Prostate gland (tissue), 2 donors: ENCODE measurements around the gene SCNN1A. TPM values are rescaled to one million over a fixed set of nuclear protein-coding genes. Genes with fewer than 3 reads are reported as not detected.
A peak's percentile ranks its signal among the peaks of the same experiment; 100 is the strongest.

Source experiments
- DNase-seq: peaks from one replicate; pipeline ENCODE4 v3.0.0-alpha.2; 2019; ENCODE audit warnings: low spot score
- H3K27ac ChIP-seq, 2 donors: fragments of 200-600 bp; sonication (generic); 2 replicates each; pipeline ENCODE4 v1.5.1; 2017 to 2019
- H3K27me3 ChIP-seq: fragments of 200-600 bp; sonication (generic); replicated peaks from 2 replicates; pipeline ENCODE4 v1.5.1; 2019; ENCODE audit not compliant: insufficient read depth
- H3K36me3 ChIP-seq, 2 donors: fragments of 200-600 bp; sonication (generic); 1 replicate in 1 of 2; 2 replicates in 1 of 2; pipeline versions ENCODE4 v1.5.1 to v1.8.1; 2017 to 2019
- H3K4me1 ChIP-seq: fragments of 200-600 bp; sonication (generic); replicated peaks from 2 replicates; pipeline ENCODE4 v1.5.1; 2019
- H3K4me3 ChIP-seq, 2 donors: fragments of 200-600 bp; sonication (generic); 2 replicates each; pipeline ENCODE4 v1.5.1; 2017 to 2019
- H3K9me3 ChIP-seq: fragments of 200-600 bp; sonication (generic); 2 replicates; pipeline ENCODE4 v1.5.1; 2017
- CTCF ChIP-seq, 4 experiments: fragments of 200-600 bp in 2 of 4; fragments of 450-650 bp in 2 of 4; sonication (generic) in 2 of 4; IDR thresholded peaks; 1 replicate in 3 of 4; 2 replicates in 1 of 4; pipeline ENCODE4 v1.5.1; 2016 to 2019; ENCODE audit warnings: antibody characterized with exemption in 4 of 4, mild to moderate bottlenecking in 2 of 4, moderate library complexity in 2 of 4
- POLR2A ChIP-seq: fragments of 450-650 bp; IDR thresholded peaks from one replicate; pipeline ENCODE4 v1.6.1; 2016; ENCODE audit warnings: antibody characterized with exemption, mild to moderate bottlenecking
- POLR2AphosphoS5 ChIP-seq: sonication (generic); formaldehyde crosslinking; IDR thresholded peaks from one replicate; pipeline ENCODE4 v1.6.1; 2017; ENCODE audit warnings: antibody characterized with exemption
- WGBS: methylation state at CpG from one replicate; pipeline ENCODE4 v1.1.5; 2018; 5-methylcytosine and 5-hydroxymethylcytosine counted together
- intact Hi-C: fragments of 100-400 bp; cut with DNase I; formaldehyde crosslinking; loops from one replicate; pipeline ENCODE4 v1.14.2; 2022
- total RNA-seq, 2 donors: library from RNA; depleted of rRNA; stranded (reverse); fragments of >200 nt; gene quantifications; one replicate each; pipeline ENCODE4 v1.1.0, GENCODE V29; 2016

SCNN1A gene
- total RNA-seq, 2 donors from 2014 or later: 128 to 211 TPM

GRCh38 chr12:6360578-6361490, 14.5 kb downstream of the SCNN1A start:
- no peak overlapping the region for H3K4me3 ChIP-seq
- no peak for DNase-seq
- no peaks in the 10 kb centered on the region for H3K27me3 ChIP-seq
- H3K36me3 ChIP-seq: no peaks in the 10 kb centered on the region
- peaks cover 7% of the 10 kb centered on the region for H3K4me1 ChIP-seq
- H3K9me3 ChIP-seq: no peaks in the 10 kb centered on the region
- TF ChIP-seq CTCF (IDR thresholded peaks at IDR 0.05): no peak
- TF ChIP-seq POLR2A: no peak
- peak; percentile 8 for TF ChIP-seq POLR2AphosphoS5
- 40% methylated on average over 11 of the region's 11 CpGs for WGBS
- H3K27ac ChIP-seq: peak overlapping the region in 1 of 2 donors; percentile 42
- intact Hi-C loops: no loop called here

- Histone ChIP-seq H3K4me3 (no peak overlapping the region), H3K27me3 (no peaks in the 10 kb centered on the region), H3K9me3 (no peaks in the 10 kb centered on the region), H3K36me3 (no peaks in the 10 kb centered on the region), H3K4me1 (peaks cover 7% of the 10 kb centered on the region), H3K27ac (no peak overlapping the region)
- no peak for TF ChIP-seq POLR2AphosphoS5
- 81% methylated on average over 7 of the region's 7 CpGs for WGBS
- no peak for DNase-seq
- intact Hi-C loops: no loop called here
Observed at GRCh38 chr12:6360080-6360571, 15.2 kb downstream of the SCNN1A start.

GRCh38 chr12:6358881-6359280, 16.5 kb downstream of the SCNN1A start:
- Histone ChIP-seq H3K9me3 (no peaks in the 10 kb centered on the region), H3K36me3 (no peaks in the 10 kb centered on the region), H3K4me1 (peaks cover 4% of the 10 kb centered on the region), H3K27me3 (no peaks in the 10 kb centered on the region), H3K4me3 (no peak overlapping the region), H3K27ac (no peak overlapping the region)
- no peak for TF ChIP-seq POLR2AphosphoS5
- WGBS: 64% methylated on average over 1 of the region's 1 CpG
- intact Hi-C loops: no loop called here
- no peak for DNase-seq

- WGBS: 88% methylated on average over 5 of the region's 5 CpGs
- Histone ChIP-seq H3K27me3 (no peaks in the 10 kb centered on the region), H3K4me1 (no peaks in the 10 kb centered on the region), H3K27ac (no peak overlapping the region), H3K9me3 (no peaks in the 10 kb centered on the region), H3K36me3 (no peaks in the 10 kb centered on the region), H3K4me3 (no peak overlapping the region)
- no peak for DNase-seq
- intact Hi-C loops: no loop called here
- TF ChIP-seq CTCF (IDR thresholded peaks at IDR 0.05) (no peak), POLR2A (no peak), POLR2AphosphoS5 (no peak)
Observed at GRCh38 chr12:6356374-6356820, 19.0 kb downstream of the SCNN1A start.

GRCh38 chr12:6355491-6356373, 19.6 kb downstream of the SCNN1A start:
- TF ChIP-seq CTCF (IDR thresholded peaks at IDR 0.05): no peak
- TF ChIP-seq POLR2AphosphoS5: no peak
- TF ChIP-seq POLR2A: no peak
- no peaks in the 10 kb centered on the region for H3K36me3 ChIP-seq
- WGBS: 74% methylated on average over 8 of the region's 8 CpGs

More at GRCh38 chr12:6355491-6356373, 19.6 kb downstream of the SCNN1A start:
- no peaks in the 10 kb centered on the region for H3K4me1 ChIP-seq
- no peak overlapping the region for H3K27ac ChIP-seq
- H3K27me3 ChIP-seq: no peaks in the 10 kb centered on the region
- no peak overlapping the region for H3K4me3 ChIP-seq
- H3K9me3 ChIP-seq: no peaks in the 10 kb centered on the region
- DNase-seq: no peak
- intact Hi-C loops: no loop called here
